Neural cell (in vitro differentiated cells): ENCODE data around the gene ALDH1A3.
"Not testable (repeated sequence)": the region's sequence is repeated elsewhere in the genome, so short reads cannot be mapped to it uniquely, and the experiment has no call there.

Experiments
- CTCF ChIP-seq: fragments of 450-650 bp; IDR thresholded peaks from 2 replicates; pipeline ENCODE4 v1.5.1; 2014; ENCODE audit warnings: antibody characterized with exemption, mild to moderate bottlenecking, moderate library complexity; ENCODE audit not compliant: poor library complexity, severe bottlenecking
- EP300 ChIP-seq: fragments of 450-650 bp; conservative IDR thresholded peaks from 2 replicates; pipeline ENCODE4 v1.6.1; 2014; ENCODE audit warnings: antibody characterized with exemption, mild to moderate bottlenecking, moderate library complexity; ENCODE audit not compliant: poor library complexity, severe bottlenecking
- EZH2 ChIP-seq: fragments of 200-600, 300-800 bp; shearing (Covaris generic), sonication (generic); IDR thresholded peaks from 2 replicates; pipeline ENCODE4 v1.6.1; 2014; ENCODE audit warnings: antibody characterized with exemption, low read length, borderline replicate concordance, mild to moderate bottlenecking; ENCODE audit not compliant: insufficient read depth, poor library complexity, severe bottlenecking
- TF ChIP-seq, protein P1 (sequence below): IDR thresholded peaks from 2 replicates; pipeline ENCODE4 v1.6.1; 2012; ENCODE audit warnings: borderline replicate concordance

DNA sequence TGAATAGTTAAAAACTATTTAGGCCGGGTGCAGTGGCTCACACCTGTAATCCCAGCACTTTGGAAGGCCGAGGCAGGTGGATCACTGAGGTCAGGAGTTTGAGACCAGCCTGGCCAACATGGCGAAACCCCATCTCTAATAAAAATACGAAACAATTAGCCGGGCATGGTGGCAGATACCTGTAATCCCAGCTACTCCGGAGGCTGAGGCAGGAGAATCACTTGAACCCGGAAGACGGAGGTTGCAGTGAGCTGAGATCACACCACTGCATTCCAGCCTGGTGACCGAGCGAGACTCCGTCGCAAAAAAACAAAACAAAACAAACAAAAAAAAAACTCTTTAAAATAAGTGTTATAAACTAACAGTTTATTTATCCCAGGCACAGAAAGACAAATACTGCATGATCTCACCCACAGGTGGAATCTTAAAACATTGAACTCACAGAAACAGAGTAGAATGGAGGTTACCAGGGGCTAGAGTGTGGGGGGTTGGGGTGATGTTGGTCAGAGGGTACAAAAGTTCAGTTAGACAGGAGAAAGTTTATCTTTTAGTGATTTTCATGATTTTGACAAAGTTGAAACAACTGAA is 28.1 kb upstream of the ALDH1A3 start:
- TF ChIP-seq, protein P1, sequence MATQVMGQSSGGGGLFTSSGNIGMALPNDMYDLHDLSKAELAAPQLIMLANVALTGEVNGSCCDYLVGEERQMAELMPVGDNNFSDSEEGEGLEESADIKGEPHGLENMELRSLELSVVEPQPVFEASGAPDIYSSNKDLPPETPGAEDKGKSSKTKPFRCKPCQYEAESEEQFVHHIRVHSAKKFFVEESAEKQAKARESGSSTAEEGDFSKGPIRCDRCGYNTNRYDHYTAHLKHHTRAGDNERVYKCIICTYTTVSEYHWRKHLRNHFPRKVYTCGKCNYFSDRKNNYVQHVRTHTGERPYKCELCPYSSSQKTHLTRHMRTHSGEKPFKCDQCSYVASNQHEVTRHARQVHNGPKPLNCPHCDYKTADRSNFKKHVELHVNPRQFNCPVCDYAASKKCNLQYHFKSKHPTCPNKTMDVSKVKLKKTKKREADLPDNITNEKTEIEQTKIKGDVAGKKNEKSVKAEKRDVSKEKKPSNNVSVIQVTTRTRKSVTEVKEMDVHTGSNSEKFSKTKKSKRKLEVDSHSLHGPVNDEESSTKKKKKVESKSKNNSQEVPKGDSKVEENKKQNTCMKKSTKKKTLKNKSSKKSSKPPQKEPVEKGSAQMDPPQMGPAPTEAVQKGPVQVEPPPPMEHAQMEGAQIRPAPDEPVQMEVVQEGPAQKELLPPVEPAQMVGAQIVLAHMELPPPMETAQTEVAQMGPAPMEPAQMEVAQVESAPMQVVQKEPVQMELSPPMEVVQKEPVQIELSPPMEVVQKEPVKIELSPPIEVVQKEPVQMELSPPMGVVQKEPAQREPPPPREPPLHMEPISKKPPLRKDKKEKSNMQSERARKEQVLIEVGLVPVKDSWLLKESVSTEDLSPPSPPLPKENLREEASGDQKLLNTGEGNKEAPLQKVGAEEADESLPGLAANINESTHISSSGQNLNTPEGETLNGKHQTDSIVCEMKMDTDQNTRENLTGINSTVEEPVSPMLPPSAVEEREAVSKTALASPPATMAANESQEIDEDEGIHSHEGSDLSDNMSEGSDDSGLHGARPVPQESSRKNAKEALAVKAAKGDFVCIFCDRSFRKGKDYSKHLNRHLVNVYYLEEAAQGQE: not testable (repeated sequence)
- TF ChIP-seq EZH2, CTCF, EP300: not testable (repeated sequence)
